Liver (tissue), 3 donors: ENCODE data around the gene SLC25A1.

ENCODE experiments used
- EGR1 ChIP-seq, 2 donors: IDR thresholded peaks; 2 replicates each; pipeline ENCODE4 v1.6.1; 2016 to 2018; ENCODE audit warnings: antibody characterized with exemption in 2 of 2, low read depth in 2 of 2
- GABPA ChIP-seq, 2 donors: IDR thresholded peaks in 1 of 2; conservative IDR thresholded peaks in 1 of 2; 2 replicates each; pipeline ENCODE4 v1.6.1; 2016; ENCODE audit warnings: antibody characterized with exemption in 2 of 2, mild to moderate bottlenecking in 1 of 2, moderate library complexity in 1 of 2
- JUND ChIP-seq, 2 donors: IDR thresholded peaks; 2 replicates each; pipeline ENCODE4 v1.6.1; 2016; ENCODE audit warnings: antibody characterized with exemption in 2 of 2
- TF ChIP-seq, protein P1 (sequence below): fragments of 150-350 bp; IDR thresholded peaks from 2 replicates; pipeline ENCODE4 v1.5.1; 2017; ENCODE audit warnings: improper control_type of control experiment, low read depth, low read length; ENCODE audit not compliant: missing input control
- TF ChIP-seq, protein P2 (sequence below): IDR thresholded peaks from 2 replicates; pipeline ENCODE4 v1.6.1; 2016; ENCODE audit warnings: antibody characterized with exemption
- donor health status: healthy.
- donor health status: healthy.

DNA sequence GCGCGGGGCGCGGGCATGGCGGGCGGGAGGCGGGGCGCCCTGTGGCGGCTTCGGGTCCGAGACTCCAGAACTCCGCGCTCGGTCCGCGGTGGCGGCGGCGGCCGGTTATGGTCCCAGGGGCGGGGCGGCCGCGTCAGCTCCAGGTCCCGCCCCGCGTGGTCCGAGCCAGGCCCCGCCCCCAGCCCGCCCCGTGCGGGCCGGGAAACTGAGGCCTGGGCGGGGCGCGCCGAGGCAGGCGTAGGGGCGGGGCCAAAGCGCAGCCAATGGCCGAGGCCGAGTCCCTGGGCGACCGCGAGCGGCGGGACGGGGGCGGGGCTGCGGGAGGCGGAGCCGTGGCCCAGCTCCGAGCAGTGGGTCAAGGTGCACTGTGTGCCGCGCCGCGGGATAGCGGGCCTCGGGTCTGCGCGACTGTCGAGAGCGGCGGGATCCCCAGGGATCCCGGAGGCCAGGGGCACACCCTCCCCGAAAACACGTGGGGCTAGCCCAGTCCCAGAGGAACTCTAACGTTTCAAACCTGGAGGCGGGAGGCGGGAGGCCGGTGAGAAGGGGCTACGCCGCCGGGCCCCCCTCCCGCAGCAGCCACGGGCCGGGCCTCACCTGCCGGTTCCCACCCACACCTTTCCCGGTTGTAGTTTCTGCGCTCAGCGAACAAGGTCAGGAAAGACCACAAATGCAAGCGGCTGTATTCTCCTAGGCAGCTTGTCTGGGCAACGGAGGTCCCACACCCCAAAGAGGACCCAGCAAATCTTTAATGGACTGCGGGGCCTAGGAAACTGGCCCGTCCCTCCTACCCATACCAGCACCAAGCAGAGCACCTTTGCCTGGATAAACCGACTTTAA, at the start of gene SLC25A1:
- no peak for TF ChIP-seq EGR1 (IDR thresholded peaks at IDR 0.05; ENCODE audit: low read depth in 2 of 2)
- TF ChIP-seq, protein P1, sequence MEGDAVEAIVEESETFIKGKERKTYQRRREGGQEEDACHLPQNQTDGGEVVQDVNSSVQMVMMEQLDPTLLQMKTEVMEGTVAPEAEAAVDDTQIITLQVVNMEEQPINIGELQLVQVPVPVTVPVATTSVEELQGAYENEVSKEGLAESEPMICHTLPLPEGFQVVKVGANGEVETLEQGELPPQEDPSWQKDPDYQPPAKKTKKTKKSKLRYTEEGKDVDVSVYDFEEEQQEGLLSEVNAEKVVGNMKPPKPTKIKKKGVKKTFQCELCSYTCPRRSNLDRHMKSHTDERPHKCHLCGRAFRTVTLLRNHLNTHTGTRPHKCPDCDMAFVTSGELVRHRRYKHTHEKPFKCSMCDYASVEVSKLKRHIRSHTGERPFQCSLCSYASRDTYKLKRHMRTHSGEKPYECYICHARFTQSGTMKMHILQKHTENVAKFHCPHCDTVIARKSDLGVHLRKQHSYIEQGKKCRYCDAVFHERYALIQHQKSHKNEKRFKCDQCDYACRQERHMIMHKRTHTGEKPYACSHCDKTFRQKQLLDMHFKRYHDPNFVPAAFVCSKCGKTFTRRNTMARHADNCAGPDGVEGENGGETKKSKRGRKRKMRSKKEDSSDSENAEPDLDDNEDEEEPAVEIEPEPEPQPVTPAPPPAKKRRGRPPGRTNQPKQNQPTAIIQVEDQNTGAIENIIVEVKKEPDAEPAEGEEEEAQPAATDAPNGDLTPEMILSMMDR, result no peak
- TF ChIP-seq GABPA (IDR thresholded peaks at IDR 0.05 in 1 of 2, conservative IDR thresholded peaks at IDR 0.05 in 1 of 2), result no peak
- no peak for TF ChIP-seq JUND (IDR thresholded peaks at IDR 0.05)
- TF ChIP-seq, protein P2, sequence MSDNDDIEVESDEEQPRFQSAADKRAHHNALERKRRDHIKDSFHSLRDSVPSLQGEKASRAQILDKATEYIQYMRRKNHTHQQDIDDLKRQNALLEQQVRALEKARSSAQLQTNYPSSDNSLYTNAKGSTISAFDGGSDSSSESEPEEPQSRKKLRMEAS, result no peak
